Brain pericyte (primary cell): ENCODE measurements around the gene RRAGB.
"Not testable (repeated sequence)": the region's sequence is repeated elsewhere in the genome, so short reads cannot be mapped to it uniquely, and the experiment has no call there.

Experiments used
- DNase-seq: peaks from one replicate; pipeline ENCODE4 v3.0.0-alpha.2; 2012; ENCODE audit warnings: low read depth, low spot score

Gene RRAGB

GRCh38 chrX:55717521-55718497 is at the start of gene RRAGB:
TSS of gene RRAGB (plus strand) at chrX:55717749. CDS start at chrX:55718328, 579 bp downstream.
- DNase-seq, result peak; percentile 83

GRCh38 chrX:55668084-55668483 is 49.5 kb upstream of the RRAGB start:
- no peak for DNase-seq

GRCh38 chrX:55688579-55688978 is 29.0 kb upstream of the RRAGB start:
- not testable (repeated sequence) for DNase-seq

- DNase-seq, result no peak
Measured at GRCh38 chrX:55695227-55696018, 22.1 kb upstream of the RRAGB start.

GRCh38 chrX:55697381-55697780 is 20.2 kb upstream of the RRAGB start:
- no peak for DNase-seq

- no peak for DNase-seq
Measured at GRCh38 chrX:55702671-55703070, 14.9 kb upstream of the RRAGB start.

- DNase-seq, result not testable (repeated sequence)
Measured at GRCh38 chrX:55703436-55703835, 14.1 kb upstream of the RRAGB start.

- not testable (repeated sequence) for DNase-seq
Measured at GRCh38 chrX:55705066-55705465, 12.5 kb upstream of the RRAGB start.

- no peak for DNase-seq
Measured at GRCh38 chrX:55709735-55710134, 7.8 kb upstream of the RRAGB start.

GRCh38 chrX:55710701-55711100 is 6.8 kb upstream of the RRAGB start:
- no peak for DNase-seq

GRCh38 chrX:55713631-55714030 is 3.9 kb upstream of the RRAGB start:
- no peak for DNase-seq

- DNase-seq, result no peak
Measured at GRCh38 chrX:55714161-55714560, 3.4 kb upstream of the RRAGB start.

GRCh38 chrX:55715847-55716246 is 1.7 kb upstream of the RRAGB start:
- DNase-seq, result no peak

GRCh38 chrX:55716937-55717336 is 612 bp upstream of the RRAGB start:
- DNase-seq, result no peak

- no peak for DNase-seq
Measured at GRCh38 chrX:55731826-55732225, 14.3 kb downstream of the RRAGB start.

GRCh38 chrX:55738969-55739368 is 21.4 kb downstream of the RRAGB start:
- DNase-seq, result no peak

GRCh38 chrX:55742649-55743048 is 25.1 kb downstream of the RRAGB start:
- DNase-seq, result no peak

GRCh38 chrX:55748463-55748862 is 30.9 kb downstream of the RRAGB start:
- not testable (repeated sequence) for DNase-seq

- DNase-seq, result no peak
Measured at GRCh38 chrX:55750256-55750655, 32.7 kb downstream of the RRAGB start.

- DNase-seq, result no peak
Measured at GRCh38 chrX:55754861-55755294, 37.3 kb downstream of the RRAGB start.

- no peak for DNase-seq
Measured at GRCh38 chrX:55758033-55758432, 40.5 kb downstream of the RRAGB start.

GRCh38 chrX:55759478-55759877 is 41.9 kb downstream of the RRAGB start:
- DNase-seq, result no peak
